ENCODE data around the gene GLYATL1. TPM values are rescaled to one million over a fixed set of nuclear protein-coding genes. Genes with fewer than 3 reads are reported as not detected.

GLYATL1 gene
- total RNA-seq, 1 donor from 2014 or later = 2.0 TPM

DNA sequence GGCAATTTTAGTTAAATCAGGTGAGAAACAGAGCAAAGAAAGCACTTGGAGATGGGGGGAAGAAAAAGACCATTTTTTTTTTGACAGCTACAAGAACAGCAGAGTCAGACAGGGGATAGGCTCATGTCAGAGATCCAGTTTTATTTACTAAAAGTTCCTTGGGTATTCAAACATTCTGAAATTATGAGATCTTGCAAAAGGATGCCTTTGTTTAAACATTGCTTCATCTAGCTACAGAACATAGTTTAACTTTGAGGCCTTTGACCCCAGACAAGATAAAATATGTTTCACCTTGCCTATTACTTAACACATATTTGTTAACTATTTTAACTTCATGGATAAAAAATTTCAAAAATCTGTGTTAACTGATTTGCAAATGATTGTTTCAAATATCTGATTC is 6.4 kb downstream of the GLYATL1 start:
- Mint-ChIP-seq H3K27ac (ENCODE audit: unreplicated experiment) (no peak overlapping the region), H3K27me3 (ENCODE audit: unreplicated experiment) (no peaks in the 10 kb centered on the region), H3K4me3 (ENCODE audit: unreplicated experiment) (no peak overlapping the region), H3K36me3 (ENCODE audit: low read depth, unreplicated experiment) (no peaks in the 10 kb centered on the region), H3K4me1 (ENCODE audit: unreplicated experiment) (no peaks in the 10 kb centered on the region), H3K9me3 (ENCODE audit: unreplicated experiment) (no peaks in the 10 kb centered on the region)
- no peak for DNase-seq (ENCODE audit: low spot score)
- TF ChIP-seq, protein P1, sequence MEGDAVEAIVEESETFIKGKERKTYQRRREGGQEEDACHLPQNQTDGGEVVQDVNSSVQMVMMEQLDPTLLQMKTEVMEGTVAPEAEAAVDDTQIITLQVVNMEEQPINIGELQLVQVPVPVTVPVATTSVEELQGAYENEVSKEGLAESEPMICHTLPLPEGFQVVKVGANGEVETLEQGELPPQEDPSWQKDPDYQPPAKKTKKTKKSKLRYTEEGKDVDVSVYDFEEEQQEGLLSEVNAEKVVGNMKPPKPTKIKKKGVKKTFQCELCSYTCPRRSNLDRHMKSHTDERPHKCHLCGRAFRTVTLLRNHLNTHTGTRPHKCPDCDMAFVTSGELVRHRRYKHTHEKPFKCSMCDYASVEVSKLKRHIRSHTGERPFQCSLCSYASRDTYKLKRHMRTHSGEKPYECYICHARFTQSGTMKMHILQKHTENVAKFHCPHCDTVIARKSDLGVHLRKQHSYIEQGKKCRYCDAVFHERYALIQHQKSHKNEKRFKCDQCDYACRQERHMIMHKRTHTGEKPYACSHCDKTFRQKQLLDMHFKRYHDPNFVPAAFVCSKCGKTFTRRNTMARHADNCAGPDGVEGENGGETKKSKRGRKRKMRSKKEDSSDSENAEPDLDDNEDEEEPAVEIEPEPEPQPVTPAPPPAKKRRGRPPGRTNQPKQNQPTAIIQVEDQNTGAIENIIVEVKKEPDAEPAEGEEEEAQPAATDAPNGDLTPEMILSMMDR (IDR thresholded peaks at IDR 0.05; ENCODE audit: unreplicated experiment) = no peak

DNA sequence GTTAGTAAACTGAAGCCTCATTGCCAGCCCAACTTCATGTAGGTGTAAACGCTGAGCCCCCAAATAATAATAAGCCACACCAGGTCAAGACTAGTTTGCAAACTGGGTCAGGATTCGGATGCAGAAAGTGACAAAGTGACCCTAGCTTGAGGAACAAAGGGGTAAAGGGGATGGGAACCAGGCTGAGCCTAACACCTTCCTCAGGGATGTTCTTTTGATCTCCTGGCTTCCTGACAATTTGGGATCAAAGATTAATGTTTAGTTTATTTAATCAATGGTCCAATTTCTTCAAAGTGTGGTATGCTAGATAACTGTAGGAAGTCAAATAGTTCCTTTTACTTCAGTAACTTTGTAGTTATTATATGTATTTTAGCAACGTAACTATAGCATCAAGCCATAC is 9.9 kb downstream of the GLYATL1 start:
- Mint-ChIP-seq H3K36me3 (ENCODE audit: low read depth, unreplicated experiment) (no peaks in the 10 kb centered on the region), H3K27ac (ENCODE audit: unreplicated experiment) (no peak overlapping the region), H3K4me1 (ENCODE audit: unreplicated experiment) (no peaks in the 10 kb centered on the region), H3K9me3 (ENCODE audit: unreplicated experiment) (no peaks in the 10 kb centered on the region), H3K27me3 (ENCODE audit: unreplicated experiment) (no peaks in the 10 kb centered on the region), H3K4me3 (ENCODE audit: unreplicated experiment) (no peak overlapping the region)
- TF ChIP-seq, protein P1 (IDR thresholded peaks at IDR 0.05; ENCODE audit: unreplicated experiment) = no peak
- no peak for DNase-seq (ENCODE audit: low spot score)

DNA sequence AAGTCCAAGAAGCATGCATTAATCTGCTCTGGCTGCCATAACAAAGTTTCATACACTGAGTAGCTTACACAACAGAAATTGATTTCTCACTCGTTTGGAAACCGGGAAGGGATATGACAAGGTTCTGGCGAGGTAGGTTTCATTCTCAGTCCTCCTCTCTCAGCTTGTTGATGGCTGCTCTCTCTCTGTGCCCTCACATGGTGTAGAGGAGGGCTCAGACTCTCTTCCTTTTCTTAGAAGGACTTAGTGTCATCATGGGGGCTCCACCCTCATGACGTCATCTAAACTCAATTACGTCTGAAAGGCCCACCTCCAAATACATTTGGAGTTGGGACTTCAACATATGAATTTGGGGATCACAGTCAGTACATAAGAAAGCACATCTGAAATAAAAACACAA is 18.6 kb downstream of the GLYATL1 start:
- TF ChIP-seq, protein P1 (IDR thresholded peaks at IDR 0.05; ENCODE audit: unreplicated experiment) = no peak
- H3K27ac Mint-ChIP-seq (ENCODE audit: unreplicated experiment) = no peak overlapping the region
- no peak for DNase-seq (ENCODE audit: low spot score)
- H3K4me1 Mint-ChIP-seq (ENCODE audit: unreplicated experiment) = peaks cover 8% of the 10 kb centered on the region
- H3K27me3 Mint-ChIP-seq (ENCODE audit: unreplicated experiment) = no peaks in the 10 kb centered on the region
- no peak overlapping the region for H3K4me3 Mint-ChIP-seq (ENCODE audit: unreplicated experiment)
- no peaks in the 10 kb centered on the region for H3K9me3 Mint-ChIP-seq (ENCODE audit: unreplicated experiment)
- H3K36me3 Mint-ChIP-seq (ENCODE audit: low read depth, unreplicated experiment) = no peaks in the 10 kb centered on the region

DNA sequence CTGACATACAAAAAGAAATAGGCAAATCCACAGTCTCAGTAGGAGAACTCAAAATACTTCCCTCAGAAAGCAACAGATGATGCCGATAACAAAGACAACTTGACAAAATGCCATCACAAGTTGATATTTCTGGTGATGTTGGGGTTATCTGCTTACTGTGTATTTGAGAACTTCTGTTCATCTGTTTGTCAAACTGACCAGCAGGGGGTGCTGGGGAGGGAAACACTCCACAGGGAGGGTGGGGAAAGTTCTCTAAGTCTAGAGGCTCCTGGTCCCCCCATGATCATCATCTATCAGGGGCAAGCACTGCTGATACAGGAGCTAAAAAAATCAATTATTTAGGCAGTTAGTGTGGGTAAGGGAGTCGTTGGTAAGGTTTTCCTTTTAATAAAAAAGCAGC is 19.2 kb downstream of the GLYATL1 start:
- Mint-ChIP-seq H3K4me3 (ENCODE audit: unreplicated experiment) (no peak overlapping the region), H3K9me3 (ENCODE audit: unreplicated experiment) (no peaks in the 10 kb centered on the region), H3K36me3 (ENCODE audit: low read depth, unreplicated experiment) (no peaks in the 10 kb centered on the region), H3K4me1 (ENCODE audit: unreplicated experiment) (peaks cover 8% of the 10 kb centered on the region), H3K27me3 (ENCODE audit: unreplicated experiment) (no peaks in the 10 kb centered on the region), H3K27ac (ENCODE audit: unreplicated experiment) (no peak overlapping the region)
- TF ChIP-seq, protein P1 (IDR thresholded peaks at IDR 0.05; ENCODE audit: unreplicated experiment) = peak; percentile 60
- DNase-seq (ENCODE audit: low spot score) = peak; percentile 30

DNA sequence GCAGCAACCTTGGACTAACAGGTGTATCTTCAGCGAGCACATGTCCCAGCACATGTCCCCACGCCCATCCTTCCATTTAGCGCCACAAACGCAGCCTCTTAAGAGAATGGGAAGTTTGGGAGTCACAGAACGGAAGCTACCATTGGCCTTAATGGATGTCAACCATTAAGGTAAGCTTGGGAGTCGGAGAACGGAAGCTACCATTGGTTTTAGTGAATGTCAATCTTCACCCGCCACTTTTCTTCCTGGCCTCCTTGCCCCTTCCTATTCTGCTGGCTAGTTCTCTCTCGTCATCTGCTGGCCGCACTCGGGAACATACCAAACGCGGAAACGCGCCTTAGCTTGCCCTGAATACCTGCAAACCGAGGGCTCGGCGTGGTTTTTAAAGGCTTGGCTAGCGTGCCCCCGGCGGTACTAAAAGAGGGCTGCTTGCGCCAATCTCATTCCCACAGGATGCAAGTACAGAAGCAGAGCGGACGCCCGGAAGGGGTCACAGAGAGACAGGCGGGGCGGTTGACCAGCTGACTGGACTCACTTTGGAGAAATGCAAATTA is 24.3 kb downstream of the GLYATL1 start:
- Mint-ChIP-seq H3K27ac (ENCODE audit: unreplicated experiment) (no peak overlapping the region), H3K4me1 (ENCODE audit: unreplicated experiment) (peaks cover 8% of the 10 kb centered on the region), H3K36me3 (ENCODE audit: low read depth, unreplicated experiment) (peaks cover 19% of the 10 kb centered on the region), H3K4me3 (ENCODE audit: unreplicated experiment) (no peak overlapping the region), H3K27me3 (ENCODE audit: unreplicated experiment) (no peaks in the 10 kb centered on the region), H3K9me3 (ENCODE audit: unreplicated experiment) (no peaks in the 10 kb centered on the region)
- no peak for DNase-seq (ENCODE audit: low spot score)
- TF ChIP-seq, protein P1 (IDR thresholded peaks at IDR 0.05; ENCODE audit: unreplicated experiment) = no peak

Data from endothelial cell (in vitro differentiated cells).